SH-SY5Y (cell line): ENCODE data around the gene KCNA1.

ENCODE experiments used
- GATA2 ChIP-seq: IDR thresholded peaks from 2 replicates; pipeline ENCODE4 v1.6.1; 2011; ENCODE audit warnings: mild to moderate bottlenecking, low read depth, low read length
- GATA3 ChIP-seq: IDR thresholded peaks from 2 replicates; pipeline ENCODE4 v1.6.1; 2011; ENCODE audit warnings: low read depth, mild to moderate bottlenecking, low read length, moderate library complexity

KCNA1 gene

GRCh38 chr12:4943067-4943937 lies 33.6 kb downstream of the KCNA1 start:
- TF ChIP-seq GATA3 (no peak), GATA2 (no peak)

- TF ChIP-seq GATA3 (no peak), GATA2 (no peak)
Measured at GRCh38 chr12:4943938-4944284, 34.2 kb downstream of the KCNA1 start.

- no peak for TF ChIP-seq GATA2
- no peak for TF ChIP-seq GATA3
Measured at GRCh38 chr12:4947253-4947652, 37.5 kb downstream of the KCNA1 start.

GRCh38 chr12:4951083-4951482 lies 41.4 kb downstream of the KCNA1 start:
- TF ChIP-seq GATA3 (no peak), GATA2 (no peak)

GRCh38 chr12:4951601-4952000 lies 41.9 kb downstream of the KCNA1 start:
- no peak for TF ChIP-seq GATA3

GRCh38 chr12:4954621-4955354 lies 45.1 kb downstream of the KCNA1 start:
- TF ChIP-seq GATA3, result no peak
- no peak for TF ChIP-seq GATA2

- no peak for TF ChIP-seq GATA2
- no peak for TF ChIP-seq GATA3
Measured at GRCh38 chr12:4956054-4956453, 46.3 kb downstream of the KCNA1 start.

- TF ChIP-seq GATA3 (no peak), GATA2 (no peak)
Measured at GRCh38 chr12:4956968-4957367, 47.3 kb downstream of the KCNA1 start.

GRCh38 chr12:4957761-4958160 lies 48.1 kb downstream of the KCNA1 start:
- no peak for TF ChIP-seq GATA3
- no peak for TF ChIP-seq GATA2

GRCh38 chr12:4958697-4959375 lies 49.1 kb downstream of the KCNA1 start:
- TF ChIP-seq GATA2, result no peak
- no peak for TF ChIP-seq GATA3

GRCh38 chr12:4959381-4959780 lies 49.7 kb downstream of the KCNA1 start:
- TF ChIP-seq GATA3 (no peak), GATA2 (no peak)

- TF ChIP-seq GATA3 (no peak), GATA2 (no peak)
Measured at GRCh38 chr12:4960030-4960429, 50.3 kb downstream of the KCNA1 start.

- TF ChIP-seq GATA3 (no peak), GATA2 (no peak)
Measured at GRCh38 chr12:4960547-4960946, 50.8 kb downstream of the KCNA1 start.

GRCh38 chr12:4961311-4961710 lies 51.6 kb downstream of the KCNA1 start:
- no peak for TF ChIP-seq GATA2
